Eye (tissue), 1 donor: ENCODE results near the gene NFKBIZ.
"Not testable (repeated sequence)": the region's sequence is repeated elsewhere in the genome, so short reads cannot be mapped to it uniquely, and the experiment has no call there.

Experiments
- DNase-seq: peaks from one replicate; pipeline ENCODE4 v3.0.0-alpha.2; 2015

The NFKBIZ gene

GRCh38 chr3:101851850-101852714, 2.8 kb downstream of the NFKBIZ start:
- no peak for DNase-seq

GRCh38 chr3:101852983-101853840, 3.9 kb downstream of the NFKBIZ start:
- no peak for DNase-seq

GRCh38 chr3:101853982-101854381, 4.7 kb downstream of the NFKBIZ start:
- DNase-seq: no peak

- DNase-seq: no peak
These were observed 5.4 kb downstream of the NFKBIZ start for GRCh38 chr3:101854608-101855304.

- DNase-seq: no peak
These were observed 8.0 kb downstream of the NFKBIZ start for GRCh38 chr3:101857301-101857741.

GRCh38 chr3:101858464-101859030, 9.2 kb downstream of the NFKBIZ start:
- DNase-seq: no peak

- no peak for DNase-seq
These were observed 10.7 kb downstream of the NFKBIZ start for GRCh38 chr3:101859882-101860448.

- no peak for DNase-seq
These were observed 12.0 kb downstream of the NFKBIZ start for GRCh38 chr3:101861212-101861788.

- no peak for DNase-seq
These were observed 12.6 kb downstream of the NFKBIZ start for GRCh38 chr3:101861789-101862415.

- DNase-seq: no peak
These were observed 13.3 kb downstream of the NFKBIZ start for GRCh38 chr3:101862416-101863165.

GRCh38 chr3:101864926-101865325, 15.6 kb downstream of the NFKBIZ start:
- DNase-seq: not testable (repeated sequence)

GRCh38 chr3:101865751-101866509, 16.6 kb downstream of the NFKBIZ start:
- no peak for DNase-seq

- peak; percentile 51 for DNase-seq
These were observed 18.2 kb downstream of the NFKBIZ start for GRCh38 chr3:101867511-101867910.

GRCh38 chr3:101867996-101868395, 18.7 kb downstream of the NFKBIZ start:
- no peak for DNase-seq

- DNase-seq: peak; percentile 55
These were observed 19.5 kb downstream of the NFKBIZ start for GRCh38 chr3:101868534-101869464.

GRCh38 chr3:101870138-101870537, 20.8 kb downstream of the NFKBIZ start:
- no peak for DNase-seq

- no peak for DNase-seq
These were observed 24.3 kb downstream of the NFKBIZ start for GRCh38 chr3:101873619-101874018.

- DNase-seq: no peak
These were observed 26.8 kb downstream of the NFKBIZ start for GRCh38 chr3:101876142-101876541.

- no peak for DNase-seq
These were observed 29.3 kb downstream of the NFKBIZ start for GRCh38 chr3:101878589-101878988.
